ENCODE data around the gene RARA.
A peak's percentile ranks its signal among the peaks of the same experiment; 100 is the strongest.
"Not testable (repeated sequence)": the region's sequence is repeated elsewhere in the genome, so short reads cannot be mapped to it uniquely, and the experiment has no call there.

Gene RARA

GRCh38 chr17:40374821-40375498 lies 66.0 kb downstream of the RARA start:
- DNase-seq, result no peak

DNA sequence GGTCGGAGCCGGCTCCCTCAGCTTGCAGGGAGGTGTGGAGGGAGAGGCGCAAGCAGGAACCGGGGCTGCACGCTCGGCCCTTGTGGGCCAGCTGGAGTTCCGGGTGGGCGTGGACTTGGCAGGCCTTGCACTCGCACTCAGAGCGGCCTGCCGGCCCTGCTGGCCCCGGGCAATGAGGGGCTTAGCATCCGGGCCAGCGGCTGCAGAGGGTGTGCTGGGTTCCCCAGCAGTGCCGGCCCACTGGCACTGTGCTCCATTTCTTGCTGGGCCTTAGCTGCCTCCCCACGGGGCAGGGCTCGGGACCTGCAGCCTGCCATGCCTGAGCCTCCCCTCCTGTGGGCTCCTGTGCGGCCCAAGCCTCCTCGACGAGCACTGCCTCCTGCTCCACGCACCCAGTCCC lies 66.8 kb downstream of the RARA start:
- not testable (repeated sequence) for DNase-seq

DNA sequence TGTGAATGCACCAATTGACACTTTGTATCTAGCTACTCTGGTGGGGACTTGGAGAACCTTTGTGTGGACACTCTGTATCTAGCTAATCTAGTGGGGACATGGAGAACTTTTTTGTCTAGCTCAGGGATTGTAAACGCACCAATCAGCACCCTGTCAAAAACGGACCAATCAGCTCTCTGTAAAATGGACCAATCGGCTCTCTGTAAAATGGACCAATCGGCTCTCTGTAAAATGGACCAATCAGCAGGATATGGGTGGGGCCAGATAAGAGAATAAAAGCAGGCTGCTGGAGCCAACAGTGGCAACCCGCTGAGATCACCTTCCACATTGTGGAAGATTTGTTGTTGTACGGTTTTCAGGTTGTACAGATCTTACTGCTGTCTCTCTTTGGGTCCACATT lies 67.6 kb downstream of the RARA start:
- not testable (repeated sequence) for DNase-seq

DNA sequence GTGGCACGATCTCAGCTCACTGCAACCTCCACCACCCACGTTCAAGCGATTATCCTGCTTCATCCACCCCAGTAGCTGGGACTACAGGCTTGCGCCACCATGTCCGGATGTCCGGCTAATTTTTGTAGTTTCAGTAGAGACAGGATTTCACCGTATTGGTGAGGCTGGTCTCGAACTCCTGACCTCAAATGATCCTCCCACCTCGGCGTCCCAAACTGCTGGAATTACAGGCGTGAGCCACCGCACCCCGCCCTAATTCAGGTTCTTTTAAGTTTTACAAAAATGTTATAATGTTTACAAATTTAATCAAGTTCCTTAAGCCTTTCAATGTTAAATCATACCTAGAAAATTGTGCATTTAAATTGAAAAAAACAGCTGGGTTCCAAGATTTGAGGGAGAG lies 68.9 kb downstream of the RARA start:
- no peak for DNase-seq

DNA sequence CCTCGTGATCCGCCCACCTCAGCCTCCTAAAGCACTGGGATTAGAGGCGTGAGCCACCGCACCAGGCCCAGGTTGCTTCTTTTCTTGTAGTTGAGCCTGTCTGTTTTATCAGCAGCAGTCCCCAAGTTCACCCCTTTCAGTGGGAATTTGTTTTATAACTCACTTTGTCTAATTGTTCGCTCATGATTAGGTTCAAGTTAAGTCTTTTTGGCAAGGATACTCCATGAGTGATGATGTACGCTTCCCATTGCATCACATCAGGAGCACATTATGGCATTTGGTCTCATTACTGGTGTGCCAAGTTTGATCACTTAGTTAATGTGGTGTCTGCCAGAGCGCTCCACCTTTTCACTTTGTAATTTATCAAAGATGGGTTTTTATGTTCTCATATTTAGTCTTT lies 70.0 kb downstream of the RARA start:
- no peak for DNase-seq

DNA sequence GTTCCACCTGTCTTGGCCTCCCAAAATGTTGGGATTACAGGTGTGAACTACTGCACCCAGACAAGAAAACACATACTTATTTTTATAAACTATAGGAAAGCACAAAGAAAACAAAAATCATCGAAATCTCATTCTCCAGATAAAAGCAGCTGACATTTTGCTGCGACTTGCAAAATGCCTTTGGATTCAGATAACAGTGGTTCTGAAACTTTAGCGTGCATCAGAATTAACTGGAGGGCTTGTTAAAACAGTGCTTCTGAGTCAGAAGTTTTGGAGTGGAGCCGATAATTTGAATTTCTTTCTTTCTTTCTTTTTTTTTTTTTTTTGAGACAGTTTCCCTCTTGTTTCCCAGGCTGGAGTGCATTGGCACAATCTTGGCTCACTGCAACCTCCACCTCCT lies 73.3 kb downstream of the RARA start:
- DNase-seq, result no peak

DNA sequence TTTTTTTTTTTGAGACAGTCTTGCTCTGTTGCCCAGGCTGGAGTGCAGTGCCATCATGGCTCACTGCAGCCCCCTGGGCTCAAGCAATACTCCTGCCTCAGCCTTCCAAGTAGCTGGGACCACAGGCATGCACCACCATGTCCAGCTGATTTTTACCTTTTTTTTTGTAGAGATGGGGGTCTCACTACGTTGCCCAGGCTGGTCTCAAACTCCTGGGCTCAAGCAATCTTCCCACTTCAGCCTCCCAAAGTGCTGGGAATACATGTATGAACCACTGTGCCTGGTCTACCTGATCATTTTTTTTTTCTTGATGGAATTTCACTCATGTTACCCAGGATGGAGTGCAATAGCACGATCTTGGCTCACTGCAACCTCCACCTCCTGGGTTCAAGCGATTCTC lies 77.6 kb downstream of the RARA start:
- not testable (repeated sequence) for DNase-seq

DNA sequence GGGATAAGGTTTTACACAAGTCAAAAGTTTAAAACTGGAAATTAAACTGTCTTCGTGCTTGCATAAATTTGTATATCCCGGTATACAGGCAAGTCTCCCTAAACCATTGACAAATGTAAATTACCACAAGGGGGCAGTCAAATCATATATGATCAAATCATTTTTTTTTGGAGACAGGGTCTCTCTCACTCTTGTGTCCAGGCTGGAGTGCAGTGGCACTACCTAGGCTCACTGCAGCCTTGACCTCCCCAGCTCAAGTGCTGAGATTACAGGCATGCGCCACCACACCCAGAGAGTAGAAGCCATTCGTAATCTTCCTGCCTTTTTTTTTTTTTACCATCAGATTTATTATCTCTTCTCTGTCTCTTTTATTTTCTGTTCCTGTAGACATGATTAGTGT lies 90.2 kb downstream of the RARA start:
- peak; percentile 17 for DNase-seq

GRCh38 chr17:40402668-40403067 lies 93.7 kb downstream of the RARA start:
- no peak for DNase-seq

DNA sequence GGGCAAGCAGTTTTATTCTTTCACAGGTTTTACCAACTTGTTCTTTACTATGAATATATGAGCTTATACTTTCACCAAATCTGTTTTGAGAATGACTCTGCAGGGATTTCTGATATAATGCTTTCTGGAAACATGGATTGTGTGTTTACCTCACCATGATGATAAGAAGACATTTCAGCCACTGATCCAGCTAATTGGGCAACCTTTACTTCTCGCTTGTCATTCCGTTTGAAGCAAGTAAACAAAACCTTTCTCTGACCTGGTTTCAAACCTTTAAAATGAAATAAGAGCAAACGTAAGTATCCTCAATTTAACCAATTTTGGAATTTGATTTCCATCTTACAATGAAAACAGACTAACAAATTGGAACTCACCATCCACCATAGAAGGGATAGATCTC lies 95.0 kb downstream of the RARA start:
- DNase-seq, result no peak

All from right kidney (tissue), 1 donor.